ENCODE measurements around the gene ZNF160. TPM values are rescaled to one million over a fixed set of nuclear protein-coding genes. Genes with fewer than 3 reads are reported as not detected.

Gene ZNF160
- total and polyA plus RNA-seq, 8 donors: 23.2 to 78.0 (median 50.9) TPM

DNA sequence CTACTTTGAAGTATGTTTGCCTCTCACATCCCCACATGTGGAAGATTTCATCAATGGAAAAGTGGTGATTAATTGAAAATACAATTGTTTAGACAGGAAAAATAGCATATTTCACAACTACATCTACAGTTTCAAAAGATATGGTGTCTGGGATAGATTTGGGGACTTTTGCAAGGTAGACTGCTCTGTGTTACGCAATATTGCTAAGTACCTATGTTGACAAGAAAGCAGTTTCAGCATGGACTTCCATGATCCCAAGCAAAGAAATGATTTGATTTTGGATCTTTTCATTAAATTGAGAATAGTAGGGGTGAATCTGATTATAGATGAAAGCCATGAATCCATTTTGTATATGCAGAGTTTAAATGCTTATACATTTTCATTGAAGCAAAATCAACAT, 10.5 kb downstream of the ZNF160 start:
- Histone ChIP-seq H3K4me3 (no peak overlapping the region), H3K4me1 (no peaks in the 10 kb centered on the region), H3K36me3 (peaks cover 0 to 61% of the 10 kb centered on the region in 2 donors), H3K27me3 (no peaks in the 10 kb centered on the region), H3K9me3 (peaks cover 0 to 3% of the 10 kb centered on the region in 2 donors), H3K27ac (no peak overlapping the region)
- no peak for DNase-seq
- TF ChIP-seq, protein P1, sequence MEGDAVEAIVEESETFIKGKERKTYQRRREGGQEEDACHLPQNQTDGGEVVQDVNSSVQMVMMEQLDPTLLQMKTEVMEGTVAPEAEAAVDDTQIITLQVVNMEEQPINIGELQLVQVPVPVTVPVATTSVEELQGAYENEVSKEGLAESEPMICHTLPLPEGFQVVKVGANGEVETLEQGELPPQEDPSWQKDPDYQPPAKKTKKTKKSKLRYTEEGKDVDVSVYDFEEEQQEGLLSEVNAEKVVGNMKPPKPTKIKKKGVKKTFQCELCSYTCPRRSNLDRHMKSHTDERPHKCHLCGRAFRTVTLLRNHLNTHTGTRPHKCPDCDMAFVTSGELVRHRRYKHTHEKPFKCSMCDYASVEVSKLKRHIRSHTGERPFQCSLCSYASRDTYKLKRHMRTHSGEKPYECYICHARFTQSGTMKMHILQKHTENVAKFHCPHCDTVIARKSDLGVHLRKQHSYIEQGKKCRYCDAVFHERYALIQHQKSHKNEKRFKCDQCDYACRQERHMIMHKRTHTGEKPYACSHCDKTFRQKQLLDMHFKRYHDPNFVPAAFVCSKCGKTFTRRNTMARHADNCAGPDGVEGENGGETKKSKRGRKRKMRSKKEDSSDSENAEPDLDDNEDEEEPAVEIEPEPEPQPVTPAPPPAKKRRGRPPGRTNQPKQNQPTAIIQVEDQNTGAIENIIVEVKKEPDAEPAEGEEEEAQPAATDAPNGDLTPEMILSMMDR (IDR thresholded peaks at IDR 0.05): no peak
- no peak for ATAC-seq
- intact Hi-C loops (cut with DNase I): no loop called here

DNA sequence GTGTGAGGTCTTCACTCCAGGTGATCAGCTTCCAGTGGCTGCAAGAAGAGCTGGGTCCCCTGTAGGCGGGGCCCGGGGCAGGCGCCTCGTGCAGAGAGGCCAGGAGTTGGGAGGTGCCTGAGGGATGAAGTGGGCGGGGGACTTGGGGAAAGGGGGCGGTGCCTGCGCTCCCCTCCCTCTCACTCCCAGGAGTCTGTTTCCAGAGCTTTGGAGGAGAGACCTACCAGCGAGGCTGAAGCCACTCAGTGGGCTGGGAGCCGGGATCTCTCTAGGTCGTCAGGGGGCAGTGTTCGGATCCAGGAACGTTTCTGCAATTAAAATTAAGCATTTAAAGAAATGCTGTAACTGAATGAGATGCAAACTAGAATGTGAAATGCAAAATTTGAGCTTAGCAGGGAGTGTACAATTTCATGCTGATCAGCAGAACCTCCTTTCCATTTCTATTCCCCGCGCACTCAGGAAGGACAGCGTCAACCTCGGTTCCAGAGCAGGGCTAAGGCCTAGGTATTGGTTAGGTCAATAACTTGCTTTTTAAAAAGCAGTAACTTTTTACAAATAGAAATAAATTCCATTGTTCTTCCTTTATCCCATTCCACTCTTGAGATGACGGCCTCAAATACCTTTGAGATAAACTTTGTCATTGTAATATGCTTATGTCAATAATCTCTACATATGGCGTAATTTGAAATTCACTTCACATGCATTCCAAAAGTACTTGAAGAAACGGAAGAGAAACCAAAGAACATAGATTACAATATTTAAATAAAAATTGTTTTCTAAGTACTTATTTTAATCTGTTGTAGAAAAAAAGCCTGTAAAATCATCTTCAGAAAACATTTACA, 11.6 kb downstream of the ZNF160 start:
- ATAC-seq: no peak
- Histone ChIP-seq H3K36me3 (peaks cover 0 to 67% of the 10 kb centered on the region in 2 donors), H3K27me3 (no peaks in the 10 kb centered on the region), H3K9me3 (peaks cover 0 to 3% of the 10 kb centered on the region in 2 donors), H3K4me1 (no peaks in the 10 kb centered on the region), H3K4me3 (no peak overlapping the region), H3K27ac (no peak overlapping the region)
- intact Hi-C loops (cut with DNase I): no loop called here
- DNase-seq: peak in 1 of 4 donors; percentile 13
- TF ChIP-seq, protein P1 (IDR thresholded peaks at IDR 0.05): no peak

DNA sequence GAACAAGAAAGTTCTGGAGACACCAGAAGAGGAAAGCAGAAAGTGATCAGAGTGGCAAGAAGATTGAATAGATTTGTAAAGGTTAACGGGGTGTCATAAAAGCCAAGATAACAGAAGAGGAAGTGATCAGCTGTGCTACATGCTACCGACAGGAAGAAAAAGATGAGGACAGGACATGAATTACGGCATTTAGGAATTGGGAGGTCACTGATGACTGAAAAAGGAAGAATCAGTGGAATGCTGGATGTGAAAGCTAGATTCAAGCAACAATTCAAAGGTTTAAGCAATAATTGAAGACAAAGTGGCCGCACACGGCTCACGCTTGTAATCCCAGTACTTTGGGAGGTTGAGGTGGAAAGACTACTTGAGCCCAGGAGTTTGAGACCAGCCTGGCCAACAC, 15.1 kb downstream of the ZNF160 start:
- peaks cover 0 to 90% of the 10 kb centered on the region in 2 donors for H3K36me3 ChIP-seq
- no peak for ATAC-seq

DNA sequence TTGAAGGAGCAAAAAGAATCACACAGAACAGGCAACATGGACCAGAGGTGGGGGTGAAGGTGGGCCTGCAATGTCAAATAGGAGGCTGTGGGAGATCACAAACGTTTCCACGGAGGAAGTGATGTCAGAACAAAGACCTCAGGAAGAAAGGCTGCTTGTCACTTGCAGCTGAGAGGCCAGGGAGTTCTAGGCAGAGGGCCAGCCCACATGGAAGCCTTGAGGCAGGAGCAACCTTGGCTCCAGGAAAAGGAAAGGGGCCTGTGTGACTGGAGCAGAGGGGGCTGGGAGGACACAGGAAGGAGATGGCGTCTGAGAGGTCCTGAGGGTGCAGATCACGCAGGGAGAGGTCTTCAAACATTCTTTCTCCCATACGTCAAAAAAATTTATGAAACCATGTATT, 16.3 kb downstream of the ZNF160 start:
- DNase-seq: no peak
- TF ChIP-seq, protein P1 (IDR thresholded peaks at IDR 0.05): no peak

More for the DNA sequence above, 15.1 kb downstream of the ZNF160 start:
- intact Hi-C loops (cut with DNase I): no loop called here
- Histone ChIP-seq H3K9me3 (no peaks in the 10 kb centered on the region), H3K4me1 (no peaks in the 10 kb centered on the region), H3K4me3 (no peak overlapping the region), H3K27ac (peak overlapping the region in 1 of 2 donors; percentile 5), H3K27me3 (no peaks in the 10 kb centered on the region)
- TF ChIP-seq, protein P1 (IDR thresholded peaks at IDR 0.05): no peak
- no peak for DNase-seq

DNA sequence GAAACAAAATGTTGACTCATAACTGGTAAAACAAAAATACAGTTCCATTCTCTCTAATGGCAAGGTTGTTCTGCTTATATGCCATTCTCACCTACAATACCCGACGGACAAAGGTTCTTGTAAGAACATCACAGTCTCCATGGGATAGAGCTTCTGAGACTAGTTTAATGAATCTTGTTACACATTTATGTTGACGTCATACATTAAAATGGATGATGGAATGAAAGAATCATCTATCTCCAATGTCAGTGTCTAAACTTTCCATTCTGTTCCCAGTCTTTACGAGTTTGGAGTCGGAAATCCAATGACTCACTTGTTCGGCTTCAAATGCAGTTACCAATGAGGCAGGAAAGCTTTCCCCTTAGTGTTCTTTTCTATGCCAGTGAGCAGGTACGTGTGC, 17.7 kb downstream of the ZNF160 start:
- no peaks in the 10 kb centered on the region for H3K4me1 ChIP-seq
- no peak for ATAC-seq
- intact Hi-C loops (cut with DNase I): no loop called here
- TF ChIP-seq, protein P1 (IDR thresholded peaks at IDR 0.05): no peak
- H3K9me3 ChIP-seq: peaks cover 0 to 22% of the 10 kb centered on the region in 2 donors
- no peak overlapping the region for H3K27ac ChIP-seq
- H3K27me3 ChIP-seq: no peaks in the 10 kb centered on the region
- H3K36me3 ChIP-seq: peaks cover 0 to 82% of the 10 kb centered on the region in 2 donors
- DNase-seq: no peak
- no peak overlapping the region for H3K4me3 ChIP-seq

More for the DNA sequence above, 16.3 kb downstream of the ZNF160 start:
- ATAC-seq: peak; percentile 30
- Histone ChIP-seq H3K4me1 (no peaks in the 10 kb centered on the region), H3K9me3 (peaks cover 0 to 7% of the 10 kb centered on the region in 2 donors), H3K36me3 (peaks cover 0 to 97% of the 10 kb centered on the region in 2 donors), H3K4me3 (no peak overlapping the region), H3K27me3 (no peaks in the 10 kb centered on the region), H3K27ac (peak overlapping the region; percentile 5 to 45)
- intact Hi-C loops (cut with DNase I): no loop called here
